Left cardiac atrium (tissue), 4 donors: ENCODE results near the gene LSM11. TPM values are rescaled to one million over a fixed set of nuclear protein-coding genes. Genes with fewer than 3 reads are reported as not detected.
"Not testable (repeated sequence)": the region's sequence is repeated elsewhere in the genome, so short reads cannot be mapped to it uniquely, and the experiment has no call there.

Experiments
- ATAC-seq, 2 donors: fragments of 200-7000 bp; cut with Tn5 transposase; one replicate each; pipeline ENCODE4 v1.9.1; 2020; ENCODE audit warnings: mild to moderate bottlenecking in 2 of 2, moderate library complexity in 2 of 2
- DNase-seq: peaks from one replicate; pipeline ENCODE4 v3.0.0-alpha.2; 2020
- intact Hi-C, 2 donors: fragments of 100-400 bp; cut with DNase I; formaldehyde crosslinking; loops; one replicate each; pipeline versions ENCODE4 v1.14.1 to v1.15.1; 2022 to 2023
- long read RNA-seq: library from polyadenylated mRNA; unstranded; transcript quantifications from one replicate; pipeline ENCODE4 v2.0.0, GENCODE V29; 2021
- total RNA-seq, 2 donors: library from RNA; stranded (reverse); fragmentation: NEBNext Ultra II Directional; extraction: Animal tissue kit (Norgen Biotek cat#: 25700); gene quantifications; one replicate each; pipeline ENCODE4 v1.2.1, GENCODE V29; 2021
- donor health status: DM: no; HTN: yes; CAD: no.
- donor health status: DM: no; HTN: yes; CAD: no; lungs with severe emphysema.
- donor health status: DM: yes; HTN: yes; CAD: no.
- donor health status: Dilated cardiomyopathy.

The LSM11 gene
- 1 to 10 TPM; 2.2 to 2.8 TPM for total RNA-seq
- long read RNA-seq = 0 reads

DNA sequence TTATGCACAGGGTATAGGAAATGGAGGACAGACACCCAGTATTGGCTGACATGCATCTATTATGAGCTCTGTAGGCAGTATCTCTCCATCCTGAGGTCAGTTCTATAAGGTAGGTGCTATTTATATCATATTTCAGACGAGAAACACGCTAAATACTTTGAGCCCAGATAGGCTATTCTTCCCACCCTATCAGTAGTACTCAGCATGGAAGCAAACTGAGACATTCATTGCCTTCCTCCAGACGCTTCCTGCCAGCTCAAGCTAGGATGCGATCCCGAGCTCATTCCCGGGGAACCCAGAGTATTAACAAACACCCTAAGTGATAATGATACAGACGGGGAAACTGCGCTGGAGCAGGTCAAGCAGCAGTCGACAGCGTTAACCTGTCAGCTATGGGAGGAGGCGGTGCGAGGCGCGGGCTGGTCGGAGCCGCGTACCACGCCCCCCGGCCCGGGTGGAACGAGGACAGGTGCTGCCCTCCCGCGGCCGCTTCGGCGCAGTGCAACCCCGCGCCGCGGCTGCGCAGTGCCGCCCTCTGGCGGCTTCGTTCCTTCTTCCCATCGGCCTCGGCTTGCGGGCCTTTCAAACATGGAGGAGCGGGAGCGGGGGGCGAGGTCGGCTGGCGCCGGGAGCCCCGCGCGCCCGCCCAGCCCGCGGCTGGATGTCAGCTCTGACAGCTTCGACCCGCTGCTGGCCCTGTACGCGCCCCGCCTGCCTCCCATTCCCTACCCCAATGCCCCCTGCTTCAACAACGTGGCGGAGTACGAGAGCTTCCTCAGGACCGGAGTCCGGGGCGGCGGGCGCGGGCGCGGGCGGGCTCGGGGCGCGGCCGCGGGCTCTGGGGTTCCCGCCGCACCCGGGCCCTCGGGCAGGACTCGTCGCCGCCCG is at the start of gene LSM11:
LSM11 (plus strand) TSS at position 550 of the 888 bp plus-strand sequence; CDS start at position 589, 39 bp downstream.
- intact Hi-C loops = no loop called here
- peak; percentile 92 for DNase-seq
- ATAC-seq = peak; percentile 95 to 98

DNA sequence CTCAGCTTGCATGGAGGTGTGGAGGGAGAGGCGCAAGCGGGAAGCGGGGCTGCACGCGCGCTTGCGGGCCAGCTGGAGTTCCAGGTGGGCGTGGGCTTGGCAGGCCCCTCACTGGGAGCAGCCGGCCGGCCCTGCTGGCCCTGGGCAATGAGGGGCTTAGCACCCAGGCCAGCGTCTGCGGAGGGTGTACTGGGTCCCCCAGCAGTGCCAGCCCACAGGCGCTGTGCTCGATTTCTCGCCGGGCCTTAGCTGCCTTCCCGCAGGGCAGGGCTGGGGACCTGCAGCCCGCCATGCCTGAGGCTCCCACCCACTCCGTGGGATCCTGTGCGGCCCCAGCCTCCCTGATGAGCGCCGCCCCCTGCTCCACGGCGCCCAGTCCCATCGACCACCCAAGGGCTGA is 49.7 kb upstream of the LSM11 start:
- intact Hi-C loops, ATAC-seq, DNase-seq: not testable (repeated sequence)

DNA sequence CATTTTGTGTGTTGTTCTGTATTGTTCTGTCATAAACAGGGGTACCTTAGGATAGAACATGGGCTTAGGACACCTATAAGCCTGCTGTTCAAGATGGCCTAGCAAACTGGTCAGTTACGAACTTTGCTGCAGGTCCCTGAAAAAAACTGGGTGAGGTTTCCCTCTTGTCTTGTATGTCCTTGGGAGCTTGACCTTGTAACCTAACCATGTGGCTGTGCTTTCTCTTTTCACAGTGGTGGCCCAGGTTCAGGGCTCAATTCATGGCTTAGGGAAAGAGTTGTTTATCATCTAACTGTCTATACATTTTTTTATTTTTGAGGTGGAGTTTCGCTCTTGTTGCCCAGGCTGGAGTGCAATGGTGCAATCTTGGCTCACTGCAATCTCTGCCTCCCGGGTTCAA is 47.4 kb upstream of the LSM11 start:
- ATAC-seq, DNase-seq, intact Hi-C loops: not testable (repeated sequence)

DNA sequence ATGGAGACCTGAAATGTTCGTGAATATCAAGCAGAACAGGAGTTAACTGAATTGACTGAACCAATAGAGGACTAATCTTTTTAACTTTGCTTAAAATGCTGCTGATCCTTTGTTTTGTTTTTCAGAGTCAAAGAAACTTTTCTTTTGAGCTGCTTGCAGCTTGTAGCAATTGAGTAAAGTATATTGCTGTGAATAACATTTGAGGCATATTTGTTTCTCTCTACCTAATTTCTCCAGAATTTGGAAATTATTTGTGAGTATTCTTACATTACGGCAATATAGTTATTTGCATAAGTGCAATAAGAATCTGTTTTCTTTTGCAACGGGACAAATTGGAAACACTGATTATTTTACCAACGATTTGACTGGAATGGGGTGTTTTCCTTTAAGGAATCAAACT is 44.8 kb upstream of the LSM11 start:
- ATAC-seq, intact Hi-C loops, DNase-seq: not testable (repeated sequence)

DNA sequence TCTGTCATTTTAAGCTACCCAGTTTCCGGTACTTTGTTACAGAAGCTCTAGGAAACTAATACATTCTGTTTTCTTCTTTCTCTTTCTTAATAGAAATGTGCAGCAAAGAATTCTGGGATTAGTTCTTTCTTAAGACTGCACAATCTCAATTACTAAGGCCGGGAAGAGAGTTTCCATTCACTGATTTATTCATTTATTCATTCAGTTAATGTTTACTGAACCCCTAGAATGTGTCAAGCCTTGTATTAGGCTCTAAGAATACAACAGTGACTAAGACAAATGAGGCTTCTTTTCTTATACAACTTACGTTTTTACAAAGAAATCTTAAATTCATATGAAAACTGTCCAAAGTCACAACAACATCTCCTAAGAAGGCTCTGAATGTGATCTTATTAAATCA is 39.8 kb upstream of the LSM11 start:
- intact Hi-C loops = no loop called here
- DNase-seq (no peak), ATAC-seq (no peak)

DNA sequence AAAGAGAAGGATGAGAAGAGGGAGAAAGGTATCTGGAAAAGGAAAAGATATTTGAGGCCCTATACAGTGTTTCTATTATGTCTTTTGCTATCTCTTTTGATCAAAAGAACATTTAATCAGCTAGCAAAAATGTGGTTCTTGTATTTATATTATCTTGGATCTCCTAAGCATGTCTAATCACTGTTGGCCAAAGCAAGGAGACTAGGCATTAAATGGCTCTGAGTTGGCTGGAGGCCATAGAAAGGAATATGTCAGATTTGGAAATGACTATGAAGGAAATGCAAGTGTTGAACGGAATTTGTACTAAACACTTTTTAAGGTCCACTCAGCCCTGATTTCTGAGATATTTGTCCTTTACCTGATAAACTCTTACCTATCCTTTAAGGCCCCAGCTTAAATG is 34.6 kb upstream of the LSM11 start:
- intact Hi-C loops = no loop called here
- DNase-seq (no peak), ATAC-seq (no peak)

DNA sequence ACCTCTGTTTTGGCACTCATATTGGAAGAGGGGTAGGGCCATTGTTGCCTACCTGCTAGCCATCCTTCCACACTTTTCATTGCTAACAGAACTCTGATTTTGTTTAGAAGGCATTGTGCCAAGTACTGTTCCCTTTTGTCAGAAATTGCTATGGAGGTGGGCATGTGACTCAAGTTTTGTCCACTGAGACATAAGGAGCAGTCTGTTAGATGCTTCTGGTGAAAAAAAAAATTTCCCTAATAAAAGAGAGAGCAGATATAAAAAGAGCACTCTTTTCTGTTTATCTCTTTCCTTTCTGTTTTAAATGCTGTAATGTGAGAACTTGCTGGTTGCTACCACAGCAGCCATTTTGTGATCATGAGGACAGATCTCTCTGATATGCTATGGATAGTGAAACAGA is 34.2 kb upstream of the LSM11 start:
- ATAC-seq (no peak), DNase-seq (no peak)
- intact Hi-C loops = no loop called here

DNA sequence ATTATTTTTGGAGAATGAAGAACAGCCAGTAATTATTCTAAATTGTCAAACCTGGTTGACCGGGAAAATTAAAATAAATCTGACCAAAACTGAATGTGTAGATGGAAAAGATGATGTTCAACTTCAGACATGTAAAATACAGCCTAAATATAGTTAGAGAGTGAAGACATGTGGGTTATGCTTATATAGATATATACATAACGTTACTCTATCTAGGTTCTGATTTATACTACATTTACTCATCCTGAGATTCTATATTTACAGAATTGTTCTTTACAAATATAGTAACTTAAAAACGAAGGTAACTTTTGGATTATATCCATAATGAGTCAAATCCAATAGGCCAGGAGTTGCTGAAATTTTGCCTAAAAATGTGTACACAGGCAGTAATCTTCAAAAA is 33.1 kb upstream of the LSM11 start:
- no peak for DNase-seq
- no peak for ATAC-seq
- intact Hi-C loops = loop anchor here in 1 of 2 donors (10.0 kb wide), 3 partner anchors 46 to 366 kb away; a partner anchor contains a TSS

DNA sequence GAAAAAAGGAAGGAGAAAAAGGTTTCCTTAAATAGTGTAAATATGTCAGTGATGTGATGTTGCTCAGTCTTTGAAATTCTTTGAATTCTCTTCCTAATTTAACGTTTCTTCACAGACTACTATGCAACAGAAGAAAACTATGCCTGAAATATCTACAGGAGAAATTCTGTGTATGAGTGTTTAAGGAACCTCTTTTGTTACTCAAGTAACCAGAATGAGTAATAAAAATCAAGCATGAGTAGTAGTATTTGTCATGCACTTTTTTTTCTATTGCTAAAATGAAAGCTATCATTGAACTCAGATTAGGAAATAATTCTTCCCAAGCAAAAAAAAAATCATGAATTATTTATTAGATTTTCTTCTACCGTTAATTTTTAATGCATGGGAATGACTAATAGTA is 32.6 kb upstream of the LSM11 start:
- peak in 1 of 2 donors; percentile 38 for ATAC-seq
- no peak for DNase-seq
- intact Hi-C loops = loop anchor here in 1 of 2 donors (10.0 kb wide), 3 partner anchors 46 to 366 kb away; a partner anchor contains a TSS

DNA sequence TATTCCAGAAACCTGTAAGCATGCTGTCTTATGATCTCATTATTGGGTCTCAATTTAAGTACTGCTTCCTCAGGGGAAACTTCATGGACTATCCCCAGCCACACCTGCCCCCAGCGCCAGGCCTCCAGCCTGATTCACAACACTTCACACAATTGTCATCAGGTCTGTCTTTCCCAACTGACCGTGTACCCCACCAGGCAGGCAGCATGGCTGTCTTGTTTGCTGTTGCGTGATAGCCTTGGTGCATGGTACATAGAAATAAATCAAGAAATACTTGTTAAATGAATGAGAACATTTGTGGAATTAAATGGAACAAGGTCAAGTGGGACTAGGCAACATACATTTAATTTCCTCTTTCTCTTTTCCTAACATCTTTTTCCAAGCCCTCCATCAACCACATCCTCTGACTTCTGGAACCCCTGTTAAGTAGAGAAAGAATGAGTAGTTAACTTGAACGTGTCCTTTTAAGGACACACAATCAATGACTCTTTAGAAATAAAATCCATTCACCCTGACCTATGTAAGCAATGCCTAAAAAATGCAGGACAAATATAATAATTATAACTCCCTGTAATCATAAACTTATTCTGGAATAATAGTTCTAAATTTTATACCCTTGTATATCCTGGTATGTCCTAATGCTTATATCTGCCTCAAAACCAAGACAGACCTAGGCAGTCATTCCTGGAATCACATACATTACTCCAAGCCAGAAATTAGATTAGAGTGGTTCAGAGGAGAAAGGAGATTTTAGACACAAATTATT is 29.5 kb upstream of the LSM11 start:
- intact Hi-C loops = loop anchor here in 1 of 2 donors (10.0 kb wide), 3 partner anchors 49 to 369 kb away; a partner anchor contains a TSS
- DNase-seq (no peak), ATAC-seq (no peak)

DNA sequence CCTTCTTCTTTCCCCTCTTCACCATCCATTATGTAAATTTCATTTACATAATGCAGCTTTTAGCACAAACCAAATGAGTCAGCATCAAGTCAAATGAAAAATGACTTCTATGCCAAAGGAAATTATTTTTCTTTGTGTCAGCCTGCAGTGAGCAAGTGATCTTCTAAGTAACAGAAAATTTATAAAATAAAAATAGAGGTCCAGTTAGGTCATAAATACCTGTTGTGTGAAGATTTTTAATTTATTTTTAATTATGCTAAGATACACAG is 29.0 kb upstream of the LSM11 start:
- intact Hi-C loops = loop anchor here in 1 of 2 donors (10.0 kb wide), 3 partner anchors 50 to 370 kb away; a partner anchor contains a TSS
- ATAC-seq (no peak), DNase-seq (no peak)

DNA sequence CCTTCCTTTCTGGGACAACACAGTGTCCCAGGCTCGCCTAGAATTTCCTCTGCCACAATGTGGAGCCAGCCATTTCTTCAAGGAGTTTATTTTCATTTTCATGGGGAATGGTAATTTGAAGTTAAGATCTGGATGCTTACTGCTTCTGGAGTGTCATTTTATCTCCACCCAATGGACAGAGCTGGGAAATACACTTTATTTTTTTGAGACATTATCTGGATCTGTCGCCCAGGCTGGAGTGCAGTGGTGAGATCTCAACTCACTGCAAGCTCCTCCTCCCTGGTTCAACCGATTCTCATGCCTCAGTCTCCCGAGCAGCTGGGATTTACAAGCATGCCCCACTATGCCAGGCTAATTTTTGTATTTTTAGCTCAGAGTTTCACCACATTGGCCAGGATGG is 25.0 kb upstream of the LSM11 start:
- DNase-seq = no peak
- intact Hi-C loops = loop anchor here (5.0 to 10.0 kb wide), 4 partner anchors 54 to 374 kb away; a partner anchor contains a TSS
- ATAC-seq = peak; percentile 87 to 93

DNA sequence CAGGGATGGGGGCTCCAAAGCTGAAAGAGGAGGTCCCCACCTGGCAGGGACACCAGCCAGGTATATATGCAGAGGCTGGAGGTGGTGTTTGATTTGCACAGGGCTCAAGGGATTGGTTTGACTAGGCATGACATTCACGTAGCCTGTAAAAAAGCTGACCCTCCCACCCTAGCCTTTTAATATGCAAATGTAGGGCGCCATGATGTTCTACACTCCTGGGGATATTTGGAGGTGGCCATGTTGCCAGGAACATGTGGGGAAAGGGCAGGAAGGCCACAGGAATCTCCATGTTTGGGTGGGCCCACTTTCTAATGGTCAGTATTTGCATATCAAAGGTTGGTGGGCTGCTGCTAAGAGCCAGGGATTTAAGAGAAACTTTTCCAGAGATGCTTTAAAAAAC is 24.3 kb upstream of the LSM11 start:
- intact Hi-C loops = loop anchor here (5.0 to 10.0 kb wide), 4 partner anchors 54 to 374 kb away; a partner anchor contains a TSS
- no peak for ATAC-seq
- DNase-seq = no peak

DNA sequence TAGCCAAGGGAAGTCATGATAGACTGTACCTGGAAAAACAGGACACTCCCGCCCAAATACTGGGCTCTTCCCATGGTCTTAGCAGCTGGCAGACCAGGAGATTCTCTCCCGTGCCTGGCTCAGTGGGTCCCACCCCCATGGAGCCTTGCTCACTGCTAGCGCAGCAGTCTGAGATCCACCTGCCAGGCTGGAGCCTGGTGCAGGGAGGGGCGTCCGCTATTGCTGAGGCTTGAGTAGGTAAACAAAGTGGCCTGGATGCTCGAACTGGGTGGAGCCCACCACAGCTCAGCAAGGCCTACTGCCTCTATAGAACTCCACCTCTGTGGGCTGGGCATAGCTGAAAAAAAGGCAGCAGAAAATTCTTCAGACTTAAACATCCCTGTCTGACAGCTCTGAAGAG is 22.4 kb upstream of the LSM11 start:
- DNase-seq = no peak
- intact Hi-C loops = no loop called here
- no peak for ATAC-seq

DNA sequence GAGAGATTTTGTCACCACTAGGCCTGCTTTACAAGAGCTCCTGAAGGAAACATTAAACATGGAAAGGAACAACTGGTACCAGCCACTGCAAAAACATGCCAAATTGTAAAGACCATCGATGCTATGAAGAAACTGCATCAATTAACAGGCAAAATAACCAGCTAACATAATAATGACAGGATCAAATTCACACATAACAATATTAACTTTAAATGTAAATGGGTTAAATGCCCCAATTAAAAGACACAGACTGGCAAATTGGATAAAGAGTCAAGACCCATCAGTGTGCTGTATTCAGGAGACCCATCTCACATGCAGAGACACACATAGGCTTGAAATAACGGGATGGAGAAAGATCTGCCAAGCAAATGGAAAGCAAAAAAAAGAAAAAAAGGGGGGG is 20.6 kb upstream of the LSM11 start:
- DNase-seq, ATAC-seq, intact Hi-C loops: not testable (repeated sequence)

DNA sequence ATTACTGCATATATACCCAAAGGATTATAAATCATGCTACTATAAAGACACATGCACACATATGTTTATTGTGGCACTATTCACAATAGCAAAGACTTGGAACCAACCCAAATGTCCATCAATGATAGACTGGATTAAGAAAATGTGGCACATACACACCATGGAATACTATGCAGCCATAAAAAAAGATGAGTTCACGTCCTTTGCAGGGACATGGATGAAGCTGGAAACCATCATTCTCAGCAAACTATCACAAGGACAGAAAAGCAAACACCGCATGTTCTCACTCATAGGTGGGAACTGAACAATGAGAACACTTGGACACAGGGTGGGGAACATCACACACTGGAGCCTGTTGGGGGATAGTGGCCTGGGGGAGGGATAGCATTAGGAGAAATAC is 16.9 kb upstream of the LSM11 start:
- DNase-seq, intact Hi-C loops, ATAC-seq: not testable (repeated sequence)

DNA sequence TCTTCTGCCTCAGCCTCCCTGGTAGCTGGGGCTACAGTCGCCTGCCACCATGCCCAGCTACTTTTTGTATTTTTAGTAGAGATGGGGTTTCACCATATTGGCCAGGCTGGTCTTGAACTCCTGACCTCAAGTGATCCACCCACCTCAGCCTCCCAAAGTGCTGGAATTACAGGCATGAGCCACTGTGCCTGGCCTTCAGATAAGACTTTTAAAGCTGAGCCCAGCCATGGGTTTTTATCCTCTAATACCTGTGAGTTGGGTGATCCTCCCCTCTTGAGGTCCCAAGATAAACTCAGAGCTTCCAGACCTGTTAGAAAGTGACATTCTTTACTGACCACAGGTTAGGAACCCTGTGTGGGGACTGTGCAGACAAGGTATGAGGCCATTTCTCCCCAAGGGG is 15.7 kb upstream of the LSM11 start:
- intact Hi-C loops, DNase-seq, ATAC-seq: not testable (repeated sequence)

DNA sequence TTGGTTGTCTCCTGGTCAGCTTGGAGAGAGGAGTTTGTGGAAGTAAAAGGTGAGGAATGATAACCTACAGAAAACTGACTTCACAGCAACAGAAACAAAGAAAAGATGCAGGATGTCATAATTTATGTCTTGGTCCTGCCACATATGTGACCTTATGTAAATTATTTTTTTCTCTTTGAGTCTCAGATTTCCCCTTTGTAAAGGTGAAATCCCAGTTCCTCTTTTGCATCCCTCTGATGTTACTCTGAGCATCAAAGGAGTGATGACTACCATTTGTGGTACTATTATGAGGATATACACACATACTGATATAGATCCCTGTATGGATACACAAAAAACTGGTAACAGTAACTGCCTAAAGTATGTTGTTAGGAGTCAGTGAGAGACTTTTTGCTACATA is 13.7 kb upstream of the LSM11 start:
- no peak for DNase-seq
- intact Hi-C loops = no loop called here
- no peak for ATAC-seq

DNA sequence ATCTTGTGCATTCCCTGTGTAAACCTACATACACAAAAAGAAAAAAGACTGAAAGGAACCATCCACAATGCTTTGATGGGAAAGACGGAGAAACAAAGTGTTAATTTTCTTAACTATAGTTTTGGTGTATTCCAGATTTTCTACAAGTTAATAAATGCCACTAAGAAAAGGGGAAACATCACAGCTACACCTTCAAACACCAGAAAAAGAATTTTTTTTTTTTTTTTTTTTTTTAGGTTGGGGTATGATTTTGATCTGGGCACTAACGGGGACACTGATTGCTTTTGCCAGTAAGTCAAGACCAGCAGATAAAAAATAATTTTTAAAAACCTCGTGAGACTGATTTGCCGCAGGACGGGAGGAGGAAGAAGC is 12.6 kb upstream of the LSM11 start:
- intact Hi-C loops = no loop called here
- no peak for DNase-seq

More for the DNA sequence above, 12.6 kb upstream of the LSM11 start:
- ATAC-seq = no peak
